Endothelial cell of umbilical vein (primary cell): ENCODE measurements around the gene EEFSEC.

Experiments
- CTCF ChIP-seq, 2 donors: IDR thresholded peaks; 1 replicate in 1 of 2; 2 replicates in 1 of 2; pipeline ENCODE4 v1.5.1; 2011; ENCODE audit warnings: low read length in 2 of 2, mild to moderate bottlenecking in 2 of 2, moderate library complexity in 2 of 2, control low read depth in 1 of 2, inconsistent platforms in 1 of 2, low read depth in 1 of 2; ENCODE audit not compliant: insufficient read depth in 1 of 2; ENCODE audit errors: extremely low read depth in 1 of 2
- EZH2 ChIP-seq: IDR thresholded peaks from 2 replicates; pipeline ENCODE4 v1.6.1; 2012; ENCODE audit warnings: borderline replicate concordance, low read depth, mild to moderate bottlenecking, moderate library complexity, low read length, inconsistent platforms; ENCODE audit not compliant: severe bottlenecking
- FOS ChIP-seq: IDR thresholded peaks from 2 replicates; pipeline ENCODE4 v1.6.1; 2011; ENCODE audit warnings: mild to moderate bottlenecking, low read length, moderate library complexity, borderline replicate concordance; ENCODE audit not compliant: insufficient read depth
- GATA2 ChIP-seq: IDR thresholded peaks from 2 replicates; pipeline ENCODE4 v1.7.0; 2011; ENCODE audit warnings: low read depth, mild to moderate bottlenecking, moderate library complexity, mixed read lengths, low read length; ENCODE audit not compliant: insufficient read length, insufficient read depth
- JUN ChIP-seq: IDR thresholded peaks from 2 replicates; pipeline ENCODE4 v1.6.1; 2011; ENCODE audit warnings: borderline replicate concordance, low read depth; ENCODE audit not compliant: insufficient read length, insufficient read depth
- MAX ChIP-seq: IDR thresholded peaks from 2 replicates; pipeline ENCODE4 v1.6.1; 2011; ENCODE audit not compliant: insufficient read depth, insufficient read length
- MYC ChIP-seq: IDR thresholded peaks from one replicate; pipeline ENCODE4 v1.6.1; 2011; ENCODE audit warnings: mild to moderate bottlenecking, low read depth, low read length
- POLR2A ChIP-seq: IDR thresholded peaks from 2 replicates; pipeline ENCODE4 v1.6.1; 2012; ENCODE audit warnings: low read depth, mild to moderate bottlenecking, control low read depth, low read length
- POLR2AphosphoS5 ChIP-seq: IDR thresholded peaks from 2 replicates; pipeline ENCODE4 v1.6.1; 2012; ENCODE audit warnings: low read depth, mild to moderate bottlenecking, control low read depth, low read length, moderate library complexity; ENCODE audit not compliant: insufficient read depth

- TF ChIP-seq CTCF (IDR thresholded peaks at IDR 0.05; ENCODE audit: extremely low read depth in 1 of 2, insufficient read depth in 1 of 2, low read depth in 1 of 2, low read length in 2 of 2) (no peak), POLR2AphosphoS5 (no peak), EZH2 (no peak), POLR2A (no peak), MYC (no peak), MAX (no peak), FOS (no peak), GATA2 (no peak), JUN (no peak)
Observed at GRCh38 chr3:128366652-128367051, 213.4 kb downstream of the EEFSEC start.
